Brain microvascular endothelial cell (primary cell): ENCODE measurements around the gene MVK.

Source experiments
- DNase-seq: peaks from one replicate; pipeline ENCODE4 v3.0.0-alpha.2; 2020
- H3K27ac ChIP-seq: fragments of 250-450 bp; sonication (Bioruptor Pico); 2 replicates; pipeline ENCODE4 v1.5.1; 2020; ENCODE audit warnings: mild to moderate bottlenecking, moderate library complexity
- H3K27me3 ChIP-seq: fragments of 250-450 bp; sonication (Bioruptor Pico); replicated peaks from 2 replicates; pipeline ENCODE4 v1.5.1; 2020; ENCODE audit warnings: mild to moderate bottlenecking
- H3K36me3 ChIP-seq: fragments of 250-450 bp; sonication (Bioruptor Pico); replicated peaks from 2 replicates; pipeline ENCODE4 v1.5.1; 2020; ENCODE audit warnings: mild to moderate bottlenecking
- H3K4me3 ChIP-seq: 2 replicates; pipeline ENCODE4 v1.5.1; 2011; ENCODE audit warnings: low read depth, mild to moderate bottlenecking, control low read depth, low read length, moderate library complexity
- CTCF ChIP-seq: IDR thresholded peaks from 2 replicates; pipeline ENCODE4 v1.5.1; 2011; ENCODE audit warnings: low read depth, mild to moderate bottlenecking, moderate library complexity, low read length, control low read depth, inconsistent platforms; ENCODE audit errors: missing control alignments
- in situ Hi-C: cut with HindIII; loops from 2 replicates; pipeline ENCODE4 v1.10.0; 2017; ENCODE audit warnings: low sequenced_read_pairs, low pct_ligation_motif_present

The MVK gene

DNA sequence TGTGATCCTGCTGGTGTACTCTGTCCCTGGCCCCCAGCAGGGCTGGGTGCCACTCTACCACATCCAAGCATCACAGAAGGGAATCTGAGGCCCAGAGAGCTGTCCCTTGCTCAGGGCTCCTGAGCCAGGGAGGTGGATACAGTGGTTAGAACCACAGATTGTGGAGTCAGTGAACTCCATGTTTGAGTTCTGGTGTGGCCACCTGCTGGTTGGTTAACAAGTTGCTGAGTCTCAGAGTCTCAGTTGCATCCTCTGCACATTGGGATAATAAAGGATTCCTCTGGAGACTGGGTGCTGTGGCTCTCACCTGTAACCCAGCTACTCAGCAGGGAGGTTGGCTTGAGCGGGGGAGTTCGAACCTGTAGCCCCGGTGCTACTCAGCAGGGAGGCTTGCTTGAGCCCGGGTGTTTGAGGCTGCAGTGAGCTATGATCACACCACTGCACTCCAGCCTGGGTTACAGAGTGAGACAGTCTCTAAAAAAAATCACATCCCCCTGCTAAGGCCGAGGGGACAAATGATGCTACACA, 39.4 kb downstream of the MVK start:
- Histone ChIP-seq H3K36me3 (no peaks in the 10 kb centered on the region), H3K4me3 (no peak overlapping the region), H3K27ac (no peak overlapping the region), H3K27me3 (peaks cover 12% of the 10 kb centered on the region)
- DNase-seq = peak; percentile 7
- TF ChIP-seq CTCF = peak; percentile 69
- in situ Hi-C loops = no loop called here

GRCh38 chr12:109613649-109614455, 40.3 kb downstream of the MVK start:
- no peak overlapping the region for H3K27ac ChIP-seq
- in situ Hi-C loops = no loop called here
- H3K36me3 ChIP-seq = no peaks in the 10 kb centered on the region
- no peak for DNase-seq
- no peak for TF ChIP-seq CTCF
- H3K4me3 ChIP-seq = no peak overlapping the region
- peaks cover 12% of the 10 kb centered on the region for H3K27me3 ChIP-seq

GRCh38 chr12:109615556-109616229, 42.1 kb downstream of the MVK start:
- H3K27me3 ChIP-seq = peaks cover 12% of the 10 kb centered on the region
- H3K36me3 ChIP-seq = no peaks in the 10 kb centered on the region
- DNase-seq = no peak
- no peak overlapping the region for H3K27ac ChIP-seq
- TF ChIP-seq CTCF = no peak
- in situ Hi-C loops = no loop called here
- H3K4me3 ChIP-seq = no peak overlapping the region

GRCh38 chr12:109617491-109617890, 43.9 kb downstream of the MVK start:
- in situ Hi-C loops = no loop called here
- Histone ChIP-seq H3K27ac (no peak overlapping the region), H3K4me3 (no peak overlapping the region), H3K27me3 (peaks cover 12% of the 10 kb centered on the region), H3K36me3 (no peaks in the 10 kb centered on the region)
- no peak for TF ChIP-seq CTCF
- DNase-seq = no peak

DNA sequence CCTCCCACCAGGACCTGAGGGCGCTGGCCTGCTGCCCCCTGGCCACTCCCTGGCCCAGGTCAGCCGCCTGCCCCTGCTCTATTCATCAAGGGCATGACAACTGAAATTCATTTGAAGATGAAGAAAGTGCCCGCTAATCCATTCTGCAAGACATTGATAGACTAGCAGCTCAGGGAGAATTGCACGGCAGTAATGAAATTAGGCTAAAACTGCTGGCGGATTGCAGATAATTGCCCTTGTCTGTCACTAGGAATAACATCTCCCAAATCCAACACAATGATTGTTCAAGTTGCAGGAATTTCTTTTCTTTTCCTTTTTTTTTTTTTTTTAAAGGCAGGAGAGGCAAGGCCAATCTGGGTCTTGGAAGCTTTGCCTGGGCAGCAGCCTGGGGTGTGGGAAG, 44.5 kb downstream of the MVK start:
- H3K27ac ChIP-seq = no peak overlapping the region
- H3K27me3 ChIP-seq = peaks cover 12% of the 10 kb centered on the region
- no peaks in the 10 kb centered on the region for H3K36me3 ChIP-seq
- in situ Hi-C loops = no loop called here
- no peak for TF ChIP-seq CTCF
- no peak for DNase-seq
- no peak overlapping the region for H3K4me3 ChIP-seq
